ENCODE data around the gene DCAF12. TPM values are rescaled to one million over a fixed set of nuclear protein-coding genes. Genes with fewer than 3 reads are reported as not detected.
A peak's percentile ranks its signal among the peaks of the same experiment; 100 is the strongest.

The DCAF12 gene
- total and polyA plus RNA-seq, 2 of the 13 experiments (the other 11 are each of a cell fraction or from before 2014, with no cell fraction given), result 26.8 to 37.4 TPM

GRCh38 chr9:34047864-34048726 is 78.4 kb downstream of the DCAF12 start (continued):
- TF ChIP-seq ZNF362 (CRISPR knock-in tag; IDR thresholded peaks at IDR 0.05; ENCODE audit: borderline replicate concordance), result no peak
- no peak for TF ChIP-seq MED8 (CRISPR knock-in tag; IDR thresholded peaks at IDR 0.05; ENCODE audit: insufficient replicate concordance)
- 0 out of 2 replicates have a peak, but pooled peaks have one; percentile 10 for TF ChIP-seq ZNF136 (CRISPR knock-in tag; IDR thresholded peaks at IDR 0.05; ENCODE audit: low read depth)
- no peak for TF ChIP-seq PRDM10 (CRISPR knock-in tag; IDR thresholded peaks at IDR 0.05; ENCODE audit: low read depth)
- peak; percentile 21; the same call in 1 of the 2 replicates for TF ChIP-seq STAG1 (CRISPR knock-in tag; IDR thresholded peaks at IDR 0.05)
- TF ChIP-seq KDM1A (CRISPR knock-in tag; IDR thresholded peaks at IDR 0.05), result no peak
- no peak for TF ChIP-seq TIGD3 (CRISPR knock-in tag; IDR thresholded peaks at IDR 0.05; ENCODE audit: borderline replicate concordance)
- no peak for TF ChIP-seq ZNF646 (CRISPR knock-in tag; IDR thresholded peaks at IDR 0.05)
- no peak for TF ChIP-seq KDM5B (CRISPR knock-in tag; IDR thresholded peaks at IDR 0.05; ENCODE audit: borderline replicate concordance)
- no peak for TF ChIP-seq NCOA5 (CRISPR knock-in tag; IDR thresholded peaks at IDR 0.05)
- no peak for TF ChIP-seq ZNF713 (CRISPR knock-in tag; IDR thresholded peaks at IDR 0.05)
- no peak for TF ChIP-seq ATRX (CRISPR knock-in tag; IDR thresholded peaks at IDR 0.05; ENCODE audit: borderline replicate concordance)
- TF ChIP-seq MIER2 (CRISPR knock-in tag; IDR thresholded peaks at IDR 0.05), result no peak
- TF ChIP-seq KDM5A (IDR thresholded peaks at IDR 0.05; ENCODE audit: borderline replicate concordance, low read length), result no peak; the same call in 1 of the 2 replicates
- TF ChIP-seq HNRNPK (IDR thresholded peaks at IDR 0.05; ENCODE audit: low read depth, low read length, poor library complexity, severe bottlenecking), result no peak
